K562 (cell line): ENCODE results near the gene MAGI1. TPM values are rescaled to one million over a fixed set of nuclear protein-coding genes. Genes with fewer than 3 reads are reported as not detected.

Source experiments
- ATAC-seq: fragments of 200-7000 bp; cut with Tn5 transposase; 3 replicates; pipeline ENCODE4 v1.9.1; 2020; ENCODE audit warnings: moderate library complexity
- BruUV-seq: library from RNA; stranded (reverse); fragments of 400-500 nt; replicated peaks from 2 replicates; lab custom pipeline; 2021; lab: Mats Ljungman, UMichigan
- CTCF ChIA-PET: fragments of 300-600 bp; formaldehyde crosslinking; extraction: SDS; loops from one replicate; lab custom pipeline; 2021; ENCODE audit warnings: low intra/inter-chr PET ratio; lab: Yijun Ruan, JAX
- POLR2A ChIA-PET: fragments of 300-600, 350-650 bp; sonication (Branson Sonifier 250); formaldehyde crosslinking; extraction: SDS; loops from one replicate; lab custom pipeline; 2021; ENCODE audit warnings: antibody characterized with exemption, inconsistent platforms; lab: Yijun Ruan, JAX
- DNase-seq, 4 experiments: peaks; one replicate each; pipeline versions ENCODE4 v3.0.0 to v3.0.0-alpha.2; 2011 to 2018; ENCODE audit warnings: low spot score in 3 of 4, mixed read lengths in 3 of 4; ENCODE audit errors: extremely low read depth in 1 of 4
- FAIRE-seq: peaks from 2 replicates; lab custom pipeline; 2011; peaks lifted over from hg19 to GRCh38; lab: Jason Lieb, UNC
- H2AFZ ChIP-seq: 2 replicates; pipeline ENCODE4 v1.6.0; 2011; ENCODE audit warnings: low read depth, low read length, control low read depth, inconsistent platforms
- H3K27ac ChIP-seq: fragments of 200-600 bp; 3 replicates; pipeline ENCODE4 v1.8.0; 2011; ENCODE audit warnings: low read depth, mild to moderate bottlenecking, control low read depth, inconsistent platforms, low read length, moderate library complexity, mixed read lengths; ENCODE audit errors: extremely low read depth
- H3K27me3 ChIP-seq, 2 experiments: fragments of 300-600 bp in 1 of 2; 2 replicates in 1 of 2; 3 replicates in 1 of 2; pipeline versions ENCODE4 v1.6.0 to v1.8.0; 2011; ENCODE audit warnings: inconsistent platforms in 2 of 2, low read length in 2 of 2, mild to moderate bottlenecking in 1 of 2, mixed read lengths in 1 of 2, moderate library complexity in 1 of 2; ENCODE audit not compliant: control insufficient read depth in 2 of 2, insufficient read depth in 2 of 2
- H3K36me3 ChIP-seq: fragments of 300-600 bp; 3 replicates; pipeline ENCODE4 v1.8.0; 2011; ENCODE audit warnings: mild to moderate bottlenecking, low read length, inconsistent platforms; ENCODE audit not compliant: control insufficient read depth, insufficient read depth
- H3K4me1 ChIP-seq, 2 experiments: fragments of 200-600 bp in 1 of 2; replicated peaks in 1 of 2; 2 replicates in 1 of 2; 3 replicates in 1 of 2; pipeline versions ENCODE4 v1.5.1 to v1.8.0; 2011; ENCODE audit warnings: inconsistent platforms in 2 of 2, low read length in 2 of 2, mild to moderate bottlenecking in 1 of 2, mixed read lengths in 1 of 2, moderate library complexity in 1 of 2; ENCODE audit not compliant: control insufficient read depth in 2 of 2, insufficient read depth in 2 of 2
- H3K4me2 ChIP-seq: 2 replicates; pipeline ENCODE4 v1.6.1; 2011; ENCODE audit warnings: low read length, control low read depth, inconsistent platforms, mixed read lengths; ENCODE audit not compliant: insufficient read depth
- H3K4me3 ChIP-seq: fragments of 200-600 bp; sonication (generic), shearing (Covaris generic); 2 replicates; pipeline ENCODE4 v1.5.1; 2016; ENCODE audit warnings: control low read depth, inconsistent platforms
- H3K79me2 ChIP-seq: fragments of 200-600 bp; 3 replicates; pipeline ENCODE4 v1.8.0; 2011; ENCODE audit warnings: low read length, inconsistent platforms; ENCODE audit not compliant: control insufficient read depth, insufficient read depth
- H3K9ac ChIP-seq, 2 experiments: 2 replicates each; pipeline versions ENCODE4 v1.6.0 to v1.6.1; 2011; ENCODE audit warnings: low read depth in 2 of 2, low read length in 2 of 2, control low read depth in 1 of 2, inconsistent platforms in 1 of 2, mild to moderate bottlenecking in 1 of 2, mixed read lengths in 1 of 2; ENCODE audit not compliant: insufficient read depth in 1 of 2
- H3K9me1 ChIP-seq: one replicate; pipeline ENCODE4 v1.6.0; 2011; ENCODE audit warnings: inconsistent platforms, mild to moderate bottlenecking, low read length, moderate library complexity; ENCODE audit not compliant: control insufficient read depth, insufficient read depth
- H3K9me3 ChIP-seq: replicated peaks from 2 replicates; pipeline ENCODE4 v1.5.1; 2011; ENCODE audit warnings: low read depth, low read length, inconsistent platforms; ENCODE audit not compliant: control insufficient read depth, insufficient read depth
- H4K20me1 ChIP-seq: replicated peaks from 2 replicates; pipeline ENCODE4 v1.6.1; 2011; ENCODE audit warnings: low read length, inconsistent platforms, mixed read lengths; ENCODE audit not compliant: control insufficient read depth, insufficient read depth
- BRCA1 ChIP-seq, 2 experiments: fragments of 450-650 bp in 1 of 2; sonication (generic) in 1 of 2; formaldehyde crosslinking in 1 of 2; IDR thresholded peaks; 2 replicates each; pipeline versions ENCODE4 v1.5.0 to v1.6.1; 2017 to 2020; ENCODE audit warnings: mild to moderate bottlenecking in 1 of 2, missing genetic modification reagents in 1 of 2
- ETV1 ChIP-seq: fragments of 450-650 bp; conservative IDR thresholded peaks from 2 replicates; pipeline ENCODE4 v1.6.1; 2016; ENCODE audit warnings: missing genetic modification characterization, control low read depth, low read depth, missing compliant biosample characterization
- GABPB1 ChIP-seq: sonication (generic); formaldehyde crosslinking; IDR thresholded peaks from 2 replicates; pipeline ENCODE4 v1.8.0; 2022; ENCODE audit warnings: mild to moderate bottlenecking, missing genetic modification reagents
- HLTF ChIP-seq: fragments of 450-650 bp; IDR thresholded peaks from 2 replicates; pipeline ENCODE4 v1.6.1; 2016
- HMG20A ChIP-seq: fragments of 450-650 bp; formaldehyde crosslinking; conservative IDR thresholded peaks from 2 replicates; pipeline ENCODE4 v1.4.0; 2020; ENCODE audit warnings: mild to moderate bottlenecking, mixed read lengths
- HNRNPUL1 ChIP-seq: fragments of 200-400 bp; formaldehyde crosslinking; IDR thresholded peaks from 2 replicates; pipeline ENCODE4 v1.6.1; 2017; ENCODE audit warnings: low read length
- JUND ChIP-seq, 2 experiments: IDR thresholded peaks; 2 replicates in 1 of 2; 3 replicates in 1 of 2; pipeline ENCODE4 v1.6.1; 2011; ENCODE audit warnings: borderline replicate concordance in 2 of 2, low read depth in 2 of 2, low read length in 2 of 2, improper control_type of control experiment in 1 of 2, missing biosample characterization in 1 of 2, missing genetic modification characterization in 1 of 2, missing genetic modification reagents in 1 of 2
- KLF6 ChIP-seq: fragments of 250-450 bp; sonication (Bioruptor Pico); IDR thresholded peaks from 2 replicates; pipeline ENCODE4 v1.4.0; 2020; ENCODE audit warnings: mild to moderate bottlenecking, moderate library complexity, borderline replicate concordance
- MAFG ChIP-seq: fragments of 450-650 bp; conservative IDR thresholded peaks from 2 replicates; pipeline ENCODE4 v1.6.1; 2016; ENCODE audit warnings: missing genetic modification characterization, missing compliant biosample characterization
- MEF2A ChIP-seq: IDR thresholded peaks from 2 replicates; pipeline ENCODE4 v1.6.1; 2011; ENCODE audit warnings: low read depth, mild to moderate bottlenecking, low read length, moderate library complexity; ENCODE audit not compliant: control insufficient read depth
- NCOA4 ChIP-seq: fragments of 450-650 bp; IDR thresholded peaks from 2 replicates; pipeline ENCODE4 v1.6.1; 2018; ENCODE audit warnings: mild to moderate bottlenecking; ENCODE audit not compliant: partially characterized antibody
- PHF20 ChIP-seq: fragments of 450-650 bp; IDR thresholded peaks from 2 replicates; pipeline ENCODE4 v1.6.1; 2018; ENCODE audit not compliant: partially characterized antibody
- PML ChIP-seq: IDR thresholded peaks from 2 replicates; pipeline ENCODE4 v1.6.1; 2012; ENCODE audit warnings: low read length, inconsistent platforms
- RB1 ChIP-seq: fragments of 450-650 bp; IDR thresholded peaks from 2 replicates; pipeline ENCODE4 v1.6.1; 2017; ENCODE audit warnings: low read depth, mild to moderate bottlenecking
- RCOR1 ChIP-seq, 2 experiments: IDR thresholded peaks; 2 replicates each; pipeline ENCODE4 v1.6.1; 2012; ENCODE audit warnings: low read depth in 2 of 2, low read length in 2 of 2, borderline replicate concordance in 1 of 2, improper control_type of control experiment in 1 of 2
- XRCC5 ChIP-seq: fragments of 200-400 bp; formaldehyde crosslinking; IDR thresholded peaks from 2 replicates; pipeline ENCODE4 v1.6.1; 2017; ENCODE audit warnings: low read depth, mild to moderate bottlenecking, low read length
- WGBS: fragments of 100-300 bp; shearing (Covaris generic); methylation state at CpG from one replicate; pipeline ENCODE4 v1.1.6; 2016; ENCODE audit warnings: low coverage, mixed read lengths; ENCODE audit not compliant: insufficient coverage; ENCODE audit errors: missing lambda C conversion rate; 5-methylcytosine and 5-hydroxymethylcytosine counted together
- in situ Hi-C: fragments of 300-500 bp; cut with MboI; formaldehyde crosslinking; loops from 4 replicates; pipeline ENCODE4 v1.15.0; 2018; ENCODE audit warnings: inconsistent platforms, mixed read lengths
- intact Hi-C: fragments of 100-400 bp; cut with micrococcal nuclease; formaldehyde crosslinking; loops from 2 replicates; pipeline ENCODE4 v1.14.2; 2022
- polyA plus RNA-seq, 8 experiments: library from polyadenylated mRNA; depleted of rRNA in 4 of 8; stranded (reverse) in 5 of 8; unstranded in 3 of 8; fragments of >200 nt; fragmentation: Nextera tagmentation in 2 of 8; fragmentation: Illumina TruSeq in 1 of 8; extraction: Ambion mirVana in 2 of 8; extraction: Trizol in 1 of 8; gene quantifications; 2 replicates each; pipeline versions ENCODE4 v1.2.1 to v1.2.3, GENCODE V29; 2011 to 2014; ENCODE audit warnings: inconsistent platforms in 1 of 8, missing spikeins in 1 of 8
- total RNA-seq, 7 experiments: library from RNA; depleted of rRNA in 6 of 7; stranded (reverse); fragments of >200 nt in 6 of 7; fragmentation: Illumina TruSeq in 2 of 7; extraction: Trizol in 2 of 7; gene quantifications; 2 replicates each; pipeline versions ENCODE4 v1.2.1 to v1.2.3, GENCODE V29; 2011 to 2021; ENCODE audit warnings: low replicate concordance in 1 of 7
- TF ChIP-seq, protein P1 (sequence below): sonication (generic); formaldehyde crosslinking; IDR thresholded peaks from 2 replicates; pipeline ENCODE4 v1.8.0; 2023; ENCODE audit warnings: mild to moderate bottlenecking, missing genetic modification reagents
- TF ChIP-seq, protein P2 (sequence below): IDR thresholded peaks from 2 replicates; pipeline ENCODE4 v1.6.1; 2016; ENCODE audit warnings: missing genetic modification characterization, missing compliant biosample characterization

MAGI1 gene
- total and polyA plus RNA-seq, 9 of the 15 experiments (the other 6 are each of a cell fraction or from before 2014, with no cell fraction given): 7.8 to 59.4 (median 43.2) TPM

DNA sequence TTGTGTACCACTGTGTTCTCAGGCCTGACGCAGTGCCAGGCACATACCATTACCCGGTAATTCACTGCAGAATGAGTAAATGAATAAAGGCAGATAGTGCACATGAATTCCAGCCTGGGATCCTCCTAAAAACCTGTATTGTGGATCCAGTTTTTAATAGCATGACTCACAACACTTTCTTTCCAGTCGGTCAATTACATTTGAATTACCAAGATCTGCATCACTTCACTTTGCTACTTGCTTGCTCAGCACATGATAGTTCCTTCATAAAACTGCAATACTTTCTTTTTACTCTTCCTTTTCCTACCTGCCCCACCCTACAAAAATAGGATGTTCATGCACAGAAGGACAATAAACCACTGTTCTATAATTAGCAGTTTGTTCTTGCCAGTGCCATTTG is 553.8 kb downstream of the MAGI1 start:
- H3K36me3 ChIP-seq: peaks cover 6% of the 10 kb centered on the region; the same call in 1 of the 3 replicates
- no peak overlapping the region for H3K4me3 ChIP-seq
- 84% methylated on average over 2 of the region's 3 CpGs for WGBS
- peaks cover 0 to 11% of the 10 kb centered on the region in 2 experiments; a peak in 3 of 5 replicates for H3K4me1 ChIP-seq
- no TSS peak for BruUV-seq
- DNase-seq (no peak), FAIRE-seq (no peak), ATAC-seq (no peak)
- in situ Hi-C loops: no loop called here
- TF ChIP-seq NCOA4 (no peak), JUND (IDR thresholded peaks at IDR 0.05; ENCODE audit: borderline replicate concordance, low read depth, low read length) (no peak), JUND (tag; IDR thresholded peaks at IDR 0.05; ENCODE audit: borderline replicate concordance, low read depth, low read length) (no peak), RCOR1 (IDR thresholded peaks at IDR 0.05; ENCODE audit: borderline replicate concordance in 1 of 2, low read depth in 2 of 2, low read length in 2 of 2) (no peak), PML (no peak), MAFG (tag) (no peak), BRCA1 (IDR thresholded peaks at IDR 0.05) (no peak), BRCA1 (CRISPR knock-in tag; IDR thresholded peaks at IDR 0.05) (no peak), ETV1 (tag) (no peak), HMG20A (CRISPR knock-in tag) (no peak), HNRNPUL1 (no peak), XRCC5 (no peak), RB1 (no peak), MEF2A (no peak), HLTF (no peak), PHF20 (no peak), KLF6 (CRISPR knock-in tag) (no peak), GABPB1 (CRISPR knock-in tag) (no peak)
- TF ChIP-seq, protein P1, sequence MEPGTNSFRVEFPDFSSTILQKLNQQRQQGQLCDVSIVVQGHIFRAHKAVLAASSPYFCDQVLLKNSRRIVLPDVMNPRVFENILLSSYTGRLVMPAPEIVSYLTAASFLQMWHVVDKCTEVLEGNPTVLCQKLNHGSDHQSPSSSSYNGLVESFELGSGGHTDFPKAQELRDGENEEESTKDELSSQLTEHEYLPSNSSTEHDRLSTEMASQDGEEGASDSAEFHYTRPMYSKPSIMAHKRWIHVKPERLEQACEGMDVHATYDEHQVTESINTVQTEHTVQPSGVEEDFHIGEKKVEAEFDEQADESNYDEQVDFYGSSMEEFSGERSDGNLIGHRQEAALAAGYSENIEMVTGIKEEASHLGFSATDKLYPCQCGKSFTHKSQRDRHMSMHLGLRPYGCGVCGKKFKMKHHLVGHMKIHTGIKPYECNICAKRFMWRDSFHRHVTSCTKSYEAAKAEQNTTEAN (CRISPR knock-in tag): no peak
- TF ChIP-seq, protein P2, sequence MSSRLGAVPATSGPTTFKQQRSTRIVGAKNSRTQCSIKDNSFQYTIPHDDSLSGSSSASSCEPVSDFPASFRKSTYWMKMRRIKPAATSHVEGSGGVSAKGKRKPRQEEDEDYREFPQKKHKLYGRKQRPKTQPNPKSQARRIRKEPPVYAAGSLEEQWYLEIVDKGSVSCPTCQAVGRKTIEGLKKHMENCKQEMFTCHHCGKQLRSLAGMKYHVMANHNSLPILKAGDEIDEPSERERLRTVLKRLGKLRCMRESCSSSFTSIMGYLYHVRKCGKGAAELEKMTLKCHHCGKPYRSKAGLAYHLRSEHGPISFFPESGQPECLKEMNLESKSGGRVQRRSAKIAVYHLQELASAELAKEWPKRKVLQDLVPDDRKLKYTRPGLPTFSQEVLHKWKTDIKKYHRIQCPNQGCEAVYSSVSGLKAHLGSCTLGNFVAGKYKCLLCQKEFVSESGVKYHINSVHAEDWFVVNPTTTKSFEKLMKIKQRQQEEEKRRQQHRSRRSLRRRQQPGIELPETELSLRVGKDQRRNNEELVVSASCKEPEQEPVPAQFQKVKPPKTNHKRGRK (tag): no peak
- no peak overlapping the region for H3K27ac ChIP-seq
- intact Hi-C loops: no loop called here
- H2AFZ ChIP-seq: no peak overlapping the region
- CTCF ChIA-PET: no interaction called here
- H3K9me3 ChIP-seq: no peaks in the 10 kb centered on the region
- H3K9me1 ChIP-seq: no peaks in the 10 kb centered on the region
- H3K27me3 ChIP-seq: no peaks in the 10 kb centered on the region
- H3K4me2 ChIP-seq: no peak overlapping the region
- H3K79me2 ChIP-seq: peaks cover 44% of the 10 kb centered on the region; the same call in 2 of the 3 replicates
- no peaks in the 10 kb centered on the region for H4K20me1 ChIP-seq
- POLR2A ChIA-PET: no interaction called here
- no peak overlapping the region for H3K9ac ChIP-seq
